Neural progenitor cell (in vitro differentiated cells): ENCODE results near the gene KCNJ14.

Source experiments
- CTCF ChIP-seq: fragments of 200-600 bp; sonication (generic); IDR thresholded peaks from 2 replicates; pipeline ENCODE4 v1.5.1; 2017; ENCODE audit warnings: antibody characterized with exemption, mild to moderate bottlenecking
- EZH2phosphoT487 ChIP-seq: fragments of 200-600 bp; sonication (generic); IDR thresholded peaks from 2 replicates; pipeline ENCODE4 v1.6.1; 2017; ENCODE audit warnings: antibody characterized with exemption

GRCh38 chr19:48451624-48452023 is 3.8 kb upstream of the KCNJ14 start:
- TF ChIP-seq CTCF (no peak), EZH2phosphoT487 (no peak)
